Psoas muscle (tissue), 8 donors: ENCODE results near the gene UNC45A. TPM values are rescaled to one million over a fixed set of nuclear protein-coding genes. Genes with fewer than 3 reads are reported as not detected.

Source experiments
- ATAC-seq, 4 donors: fragments of 200-7000 bp; cut with Tn5 transposase; one replicate each; pipeline ENCODE4 v1.9.1; 2020; ENCODE audit warnings: moderate library complexity in 3 of 4, mild to moderate bottlenecking in 2 of 4
- DNase-seq, 2 donors: peaks; one replicate each; pipeline ENCODE4 v3.0.0-alpha.2; 2020
- H3K27ac ChIP-seq: fragments of 200-600 bp; one replicate; pipeline ENCODE4 v1.8.0; 2022
- H3K27me3 ChIP-seq, 3 donors: fragments of 200-600 bp in 1 of 3; one replicate each; pipeline versions ENCODE4 v1.6.1 to v1.8.0; 2013 to 2022; ENCODE audit warnings: low read length in 2 of 3, mild to moderate bottlenecking in 2 of 3, moderate library complexity in 1 of 3; ENCODE audit not compliant: insufficient read depth in 3 of 3
- H3K36me3 ChIP-seq, 2 donors: fragments of 200-600 bp in 1 of 2; one replicate each; pipeline versions ENCODE4 v1.6.1 to v1.8.0; 2013 to 2022; ENCODE audit warnings: low read depth in 1 of 2, mild to moderate bottlenecking in 1 of 2, moderate library complexity in 1 of 2; ENCODE audit not compliant: insufficient read depth in 1 of 2
- H3K4me1 ChIP-seq: fragments of 200-600 bp; one replicate; pipeline ENCODE4 v1.8.0; 2022
- H3K4me3 ChIP-seq: fragments of 200-600 bp; one replicate; pipeline ENCODE4 v1.8.0; 2022; ENCODE audit warnings: mild to moderate bottlenecking
- H3K9me3 ChIP-seq: fragments of 200-600 bp; one replicate; pipeline ENCODE4 v1.8.0; 2022
- CTCF ChIP-seq: fragments of 200-600 bp; IDR thresholded peaks from one replicate; pipeline ENCODE4 v1.8.0; 2022; ENCODE audit warnings: antibody characterized with exemption
- WGBS, 3 donors: extraction: QIAGEN DNeasy Blood & Tissue Kit; methylation state at CpG; one replicate each; pipeline versions ENCODE4 v1.1.6 to v1.1.7; 2013; 5-methylcytosine and 5-hydroxymethylcytosine counted together
- intact Hi-C, 2 donors: fragments of 100-400 bp; cut with DNase I; formaldehyde crosslinking; loops; one replicate each; pipeline versions ENCODE4 v1.11.0 to v1.14.2; 2022
- polyA plus RNA-seq, 3 donors: library from polyadenylated mRNA; stranded (reverse); fragments of 200-250 nt; gene quantifications; one replicate each; pipeline ENCODE4 v1.2.3, GENCODE V29; 2013
- total RNA-seq, 4 donors: library from RNA; stranded (reverse); fragmentation: NEBNext Ultra II Directional in 2 of 4; extraction: Animal tissue kit (Norgen Biotek cat#: 25700) in 2 of 4; gene quantifications; one replicate each; pipeline versions ENCODE4 v1.2.1 to v1.2.4, GENCODE V29; 2021 to 2023
- donor health status: healthy with polysubstance abuse.
- donor health status: DM: no; HTN: no; CAD: no; lungs with moderate emphysema.
- donor health status: Bipolar disorder and iron deficiency.
- donor health status: healthy.
- donor health status: DM: yes; HTN: yes; CAD: no.
- donor health status: DM: no; HTN: no; CAD: no.
- donor health status: DM: no; HTN: no; CAD: no.
- donor health status: DM: yes; HTN: yes; CAD: no.

UNC45A gene
- total and polyA plus RNA-seq, 7 donors = 9.2 to 17.5 (median 12.0) TPM

- no peaks in the 10 kb centered on the region for H3K27me3 ChIP-seq
- no peaks in the 10 kb centered on the region for H3K9me3 ChIP-seq
- no peak for TF ChIP-seq CTCF
- DNase-seq = no peak
- peaks cover 0 to 31% of the 10 kb centered on the region in 2 donors for H3K36me3 ChIP-seq
- H3K4me3 ChIP-seq = no peak overlapping the region
- peaks cover 12% of the 10 kb centered on the region for H3K4me1 ChIP-seq
- H3K27ac ChIP-seq = no peak overlapping the region
- no peak for ATAC-seq
- 86 to 89% (median 87%) methylated on average over 13 of the region's 13 CpGs for WGBS, 3 donors
- intact Hi-C loops = loop anchor here (2.0 to 5.0 kb wide), 2 partner anchors 190 to 238 kb away; no protein-coding TSS in a partner anchor
These were observed 48.0 kb upstream of the UNC45A start for GRCh38 chr15:90887037-90887481.

- no peak for ATAC-seq
- no peak for DNase-seq
- Histone ChIP-seq H3K27me3 (no peaks in the 10 kb centered on the region), H3K27ac (no peak overlapping the region), H3K9me3 (no peaks in the 10 kb centered on the region), H3K36me3 (peaks cover 0 to 43% of the 10 kb centered on the region in 2 donors), H3K4me3 (no peak overlapping the region), H3K4me1 (peaks cover 7% of the 10 kb centered on the region)
- no peak for TF ChIP-seq CTCF
- intact Hi-C loops = loop anchor here in 1 of 2 donors (5.0 kb wide), 1 partner anchor 192 kb away; no protein-coding TSS in a partner anchor
- 86 to 88% (median 87%) methylated on average over 18 of the region's 18 CpGs for WGBS, 3 donors
These were observed 45.8 kb upstream of the UNC45A start for GRCh38 chr15:90889313-90889730.

GRCh38 chr15:90889736-90890456 lies 45.2 kb upstream of the UNC45A start:
- H3K27me3 ChIP-seq = no peaks in the 10 kb centered on the region
- no peak overlapping the region for H3K4me3 ChIP-seq
- no peak for ATAC-seq
- TF ChIP-seq CTCF = no peak
- intact Hi-C loops = loop anchor here in 1 of 2 donors (5.0 kb wide), 1 partner anchor 193 kb away; no protein-coding TSS in a partner anchor
- 86 to 88% (median 86%) methylated on average over 18 to 31 of the region's 31 CpGs for WGBS, 3 donors
- no peak for DNase-seq
- H3K9me3 ChIP-seq = no peaks in the 10 kb centered on the region
- no peak overlapping the region for H3K27ac ChIP-seq
- H3K4me1 ChIP-seq = peaks cover 7% of the 10 kb centered on the region
- peaks cover 0 to 49% of the 10 kb centered on the region in 2 donors for H3K36me3 ChIP-seq

GRCh38 chr15:90890839-90891238 lies 44.2 kb upstream of the UNC45A start:
- no peaks in the 10 kb centered on the region for H3K27me3 ChIP-seq
- H3K27ac ChIP-seq = no peak overlapping the region
- no peak for TF ChIP-seq CTCF
- DNase-seq (no peak), ATAC-seq (no peak)
- H3K4me1 ChIP-seq = peaks cover 7% of the 10 kb centered on the region
- H3K4me3 ChIP-seq = no peak overlapping the region
- WGBS, 3 donors = 85 to 89% (median 87%) methylated on average over 10 to 12 of the region's 12 CpGs
- H3K9me3 ChIP-seq = no peaks in the 10 kb centered on the region
- H3K36me3 ChIP-seq = peaks cover 0 to 51% of the 10 kb centered on the region in 2 donors
- intact Hi-C loops = no loop called here
